Spleen (tissue), 11 donors: ENCODE results near the gene RCOR3. TPM values are rescaled to one million over a fixed set of nuclear protein-coding genes. Genes with fewer than 3 reads are reported as not detected.

ENCODE experiments used
- DNase-seq: peaks from one replicate; pipeline ENCODE4 v3.0.0-alpha.2; 2020
- H3K27ac ChIP-seq, 8 donors: fragments of 200-600 bp; sonication (generic) in 7 of 8; 1 replicate in 4 of 8; 2 replicates in 4 of 8; pipeline versions ENCODE4 v1.5.0 to v1.8.0; 2016 to 2021; ENCODE audit warnings: inconsistent platforms in 4 of 8, mild to moderate bottlenecking in 4 of 8, moderate library complexity in 1 of 8
- H3K27me3 ChIP-seq, 7 donors: fragments of 200-600 bp; sonication (generic) in 6 of 7; replicated peaks in 1 of 7; 1 replicate in 4 of 7; 2 replicates in 3 of 7; pipeline versions ENCODE4 v1.5.0 to v1.8.0; 2016 to 2021; ENCODE audit warnings: inconsistent platforms in 3 of 7, mild to moderate bottlenecking in 1 of 7
- H3K36me3 ChIP-seq, 6 donors: fragments of 200-600 bp; sonication (generic) in 5 of 6; 1 replicate in 4 of 6; 2 replicates in 2 of 6; pipeline versions ENCODE4 v1.5.0 to v1.8.0; 2016 to 2021; ENCODE audit warnings: inconsistent platforms in 2 of 6
- H3K4me1 ChIP-seq, 6 donors: fragments of 200-600 bp; sonication (generic) in 5 of 6; 1 replicate in 3 of 6; 2 replicates in 3 of 6; pipeline versions ENCODE4 v1.5.0 to v1.8.0; 2016 to 2021; ENCODE audit warnings: inconsistent platforms in 3 of 6
- H3K4me3 ChIP-seq, 8 donors: fragments of 200-600 bp; sonication (generic) in 7 of 8; 1 replicate in 4 of 8; 2 replicates in 4 of 8; pipeline versions ENCODE4 v1.5.0 to v1.8.0; 2016 to 2021; ENCODE audit warnings: inconsistent platforms in 4 of 8, mild to moderate bottlenecking in 4 of 8, moderate library complexity in 2 of 8
- H3K9me3 ChIP-seq, 8 donors: fragments of 200-600 bp; sonication (generic) in 7 of 8; 1 replicate in 4 of 8; 2 replicates in 4 of 8; pipeline versions ENCODE4 v1.5.0 to v1.8.0; 2016 to 2021; ENCODE audit warnings: inconsistent platforms in 4 of 8
- CTCF ChIP-seq, 11 experiments: fragments of 200-600 bp in 7 of 11; fragments of 450-650 bp in 4 of 11; sonication (generic) in 4 of 11; IDR thresholded peaks in 8 of 11; conservative IDR thresholded peaks in 3 of 11; 1 replicate in 7 of 11; 2 replicates in 4 of 11; pipeline versions ENCODE4 v1.4.0 to v1.8.0; 2016 to 2021; ENCODE audit warnings: antibody characterized with exemption in 11 of 11, inconsistent platforms in 4 of 11, mild to moderate bottlenecking in 1 of 11
- POLR2A ChIP-seq, 3 donors: fragments of 450-650 bp; IDR thresholded peaks; one replicate each; pipeline ENCODE4 v1.5.1; 2017; ENCODE audit warnings: antibody characterized with exemption in 3 of 3, mild to moderate bottlenecking in 1 of 3
- POLR2AphosphoS5 ChIP-seq, 3 donors: sonication (generic); formaldehyde crosslinking; IDR thresholded peaks; one replicate each; pipeline ENCODE4 v1.5.1; 2017; ENCODE audit warnings: antibody characterized with exemption in 3 of 3
- WGBS, 5 donors: extraction: QIAGEN DNeasy Blood & Tissue Kit in 3 of 5; methylation state at CpG; one replicate each; pipeline versions ENCODE4 v1.1.5 to v1.1.7; 2013 to 2018; 5-methylcytosine and 5-hydroxymethylcytosine counted together
- intact Hi-C: fragments of 100-400 bp; cut with DNase I; formaldehyde crosslinking; loops from one replicate; pipeline ENCODE4 v1.15.0; 2023; ENCODE audit warnings: low total_unique reads
- polyA plus RNA-seq, 3 donors: library from polyadenylated mRNA; stranded (reverse); fragments of 200-250 nt; gene quantifications; one replicate each; pipeline ENCODE4 v1.2.1, GENCODE V29; 2013
- total RNA-seq, 7 donors: library from RNA; depleted of rRNA in 3 of 7; stranded (reverse); fragments of >200 nt in 3 of 7; fragmentation: NEBNext Ultra II Directional in 4 of 7; extraction: Animal tissue kit (Norgen Biotek cat#: 25700) in 4 of 7; gene quantifications; one replicate each; pipeline versions ENCODE4 v1.1.0 to v1.2.1, GENCODE V29; 2016 to 2021
- donor health status: healthy with polysubstance abuse.
- donor health status: DM: no; HTN: no; CAD: no; lungs with moderate emphysema.
- donor health status: DM: no; HTN: no; CAD: no.
- donor health status: Bipolar disorder and iron deficiency.
- donor health status: healthy.
- donor health status: DM: no; HTN: no; CAD: no.
- donor health status: DM: yes; HTN: yes; CAD: no.

RCOR3 gene
- total and polyA plus RNA-seq, 10 donors = 20.9 to 94.3 (median 66.3) TPM

- Histone ChIP-seq H3K27me3 (no peaks in the 10 kb centered on the region), H3K9me3 (no peaks in the 10 kb centered on the region), H3K27ac (peak overlapping the region; percentile 50 to 96 (median 79)), H3K4me3 (peak overlapping the region in 1 of 8 donors; percentile 43), H3K4me1 (peaks cover 47 to 100% (median 99%) of the 10 kb centered on the region in 6 donors), H3K36me3 (peaks cover 0 to 18% (median 0%) of the 10 kb centered on the region in 6 donors)
- no peak for DNase-seq
- intact Hi-C loops = loop anchor here (10.0 kb wide), 1 partner anchor 50 kb away; no protein-coding TSS in a partner anchor
- WGBS, 5 donors = 73 to 81% (median 77%) methylated on average over 4 of the region's 4 CpGs
- TF ChIP-seq POLR2A (IDR thresholded peaks at IDR 0.05) (no peak), CTCF (IDR thresholded peaks at IDR 0.05 in 8 of 11, conservative IDR thresholded peaks at IDR 0.05 in 3 of 11) (no peak), POLR2AphosphoS5 (IDR thresholded peaks at IDR 0.05) (no peak)
Observed at GRCh38 chr1:211334986-211335385, 75.8 kb downstream of the RCOR3 start.

- no peak for TF ChIP-seq POLR2A (IDR thresholded peaks at IDR 0.05)
- no peak for TF ChIP-seq CTCF (IDR thresholded peaks at IDR 0.05 in 8 of 11, conservative IDR thresholded peaks at IDR 0.05 in 3 of 11)
- peak in 2 of 3 donors; percentile 60 to 68 for TF ChIP-seq POLR2AphosphoS5 (IDR thresholded peaks at IDR 0.05)
- intact Hi-C loops = loop anchor here (10.0 kb wide), 1 partner anchor 49 kb away; no protein-coding TSS in a partner anchor
- DNase-seq = peak; percentile 87
- Histone ChIP-seq H3K9me3 (no peaks in the 10 kb centered on the region), H3K27me3 (no peaks in the 10 kb centered on the region), H3K4me1 (peaks cover 42 to 100% (median 97%) of the 10 kb centered on the region in 6 donors), H3K36me3 (peaks cover 0 to 13% (median 0%) of the 10 kb centered on the region in 6 donors), H3K4me3 (peak overlapping the region in 4 of 8 donors; percentile 2 to 43 (median 4)), H3K27ac (peak overlapping the region; percentile 51 to 96 (median 79))
- 22 to 35% (median 32%) methylated on average over 3 of the region's 3 CpGs for WGBS, 5 donors
Observed at GRCh38 chr1:211335522-211336157, 76.5 kb downstream of the RCOR3 start.

- peaks cover 39 to 100% (median 97%) of the 10 kb centered on the region in 6 donors for H3K4me1 ChIP-seq
- intact Hi-C loops = loop anchor here (10.0 kb wide), 1 partner anchor 49 kb away; no protein-coding TSS in a partner anchor
- peak; percentile 70 for DNase-seq
- peak overlapping the region in 4 of 8 donors; percentile 2 to 43 (median 4) for H3K4me3 ChIP-seq
- peak overlapping the region; percentile 51 to 96 (median 79) for H3K27ac ChIP-seq
- no peak for TF ChIP-seq POLR2A (IDR thresholded peaks at IDR 0.05)
- no peak for TF ChIP-seq POLR2AphosphoS5 (IDR thresholded peaks at IDR 0.05)
- TF ChIP-seq CTCF (IDR thresholded peaks at IDR 0.05 in 8 of 11, conservative IDR thresholded peaks at IDR 0.05 in 3 of 11) = no peak
- 41 to 78% (median 73%) methylated on average over 3 of the region's 3 CpGs for WGBS, 5 donors
- H3K27me3 ChIP-seq = no peaks in the 10 kb centered on the region
- no peaks in the 10 kb centered on the region for H3K9me3 ChIP-seq
- H3K36me3 ChIP-seq = peaks cover 0 to 12% (median 0%) of the 10 kb centered on the region in 6 donors
Observed at GRCh38 chr1:211336161-211336560, 77.0 kb downstream of the RCOR3 start.

GRCh38 chr1:211336775-211337174, 77.6 kb downstream of the RCOR3 start:
- peak overlapping the region in 7 of 8 donors; percentile 59 to 96 (median 89) for H3K27ac ChIP-seq
- H3K27me3 ChIP-seq = no peaks in the 10 kb centered on the region
- no peaks in the 10 kb centered on the region for H3K9me3 ChIP-seq
- 95 to 96% (median 96%) methylated on average over 15 of the region's 15 CpGs for WGBS, 5 donors
- peak overlapping the region in 1 of 8 donors; percentile 43 for H3K4me3 ChIP-seq
- peaks cover 0 to 12% (median 0%) of the 10 kb centered on the region in 6 donors for H3K36me3 ChIP-seq
- H3K4me1 ChIP-seq = peaks cover 37 to 100% (median 97%) of the 10 kb centered on the region in 6 donors
- no peak for DNase-seq
- TF ChIP-seq CTCF (IDR thresholded peaks at IDR 0.05 in 8 of 11, conservative IDR thresholded peaks at IDR 0.05 in 3 of 11) = no peak
- TF ChIP-seq POLR2A (IDR thresholded peaks at IDR 0.05) = no peak
- intact Hi-C loops = loop anchor here (10.0 kb wide), 1 partner anchor 48 kb away; no protein-coding TSS in a partner anchor
